Esophagus squamous epithelium (tissue), 4 donors: ENCODE measurements around the gene TOE1.

Experiments
- CTCF ChIP-seq, 6 experiments: fragments of 450-650 bp in 4 of 6; fragments of 200-600 bp in 2 of 6; sonication (generic) in 2 of 6; IDR thresholded peaks; one replicate each; pipeline ENCODE4 v1.5.1; 2016 to 2019; ENCODE audit warnings: antibody characterized with exemption in 6 of 6, mild to moderate bottlenecking in 4 of 6, moderate library complexity in 4 of 6
- POLR2A ChIP-seq, 4 donors: fragments of 450-650 bp; IDR thresholded peaks; one replicate each; pipeline ENCODE4 v1.6.1; 2017; ENCODE audit warnings: antibody characterized with exemption in 4 of 4, mild to moderate bottlenecking in 4 of 4, moderate library complexity in 3 of 4

- TF ChIP-seq POLR2A (IDR thresholded peaks at IDR 0.05) (no peak), CTCF (IDR thresholded peaks at IDR 0.05) (no peak)
Observed at GRCh38 chr1:45334308-45335245, 5.4 kb upstream of the TOE1 start.
